Cerebellar cortex (tissue), 1 donor: ENCODE measurements around the gene RNF38.

Experiments used
- DNase-seq: peaks from one replicate; pipeline ENCODE4 v3.0.0-alpha.2; 2015; ENCODE audit warnings: low spot score

The RNF38 gene

GRCh38 chr9:36293171-36293570 lies 106.9 kb downstream of the RNF38 start:
- DNase-seq = no peak

- no peak for DNase-seq
Observed at GRCh38 chr9:36292641-36293040, 107.4 kb downstream of the RNF38 start.

- no peak for DNase-seq
Observed at GRCh38 chr9:36290996-36291395, 109.1 kb downstream of the RNF38 start.

GRCh38 chr9:36289836-36290435 lies 110.1 kb downstream of the RNF38 start:
- DNase-seq = no peak

- DNase-seq = no peak
Observed at GRCh38 chr9:36288070-36288469, 112.0 kb downstream of the RNF38 start.
